GM19193 (cell line): Measurements from ENCODE around the gene IFITM2.

Experiments used
- POLR2A ChIP-seq: IDR thresholded peaks from 4 replicates; pipeline ENCODE4 v1.6.1; 2011; ENCODE audit not compliant: insufficient read depth, insufficient read length; ENCODE audit errors: extremely low read depth

Gene IFITM2

GRCh38 chr11:312092-312816 is 4.6 kb downstream of the IFITM2 start:
- TF ChIP-seq POLR2A = peak; percentile 44

- peak; percentile 29 for TF ChIP-seq POLR2A
These were observed 5.7 kb downstream of the IFITM2 start for GRCh38 chr11:313304-313786.

GRCh38 chr11:313787-314553 is 6.4 kb downstream of the IFITM2 start, which contains the start of gene IFITM1:
Gene IFITM1 (plus strand): TSS chr11:314040. CDS start chr11:314171, 131 bp downstream.
- peak; percentile 97 for TF ChIP-seq POLR2A

- TF ChIP-seq POLR2A = peak; percentile 16
These were observed 7.5 kb downstream of the IFITM2 start for GRCh38 chr11:315051-315481.

GRCh38 chr11:315516-315994 is 7.9 kb downstream of the IFITM2 start:
- peak; percentile 27 for TF ChIP-seq POLR2A

GRCh38 chr11:316031-316701 is 8.6 kb downstream of the IFITM2 start:
- peak; percentile 3 for TF ChIP-seq POLR2A

GRCh38 chr11:316891-317301 is 9.3 kb downstream of the IFITM2 start:
- no peak for TF ChIP-seq POLR2A

- peak; percentile 43 for TF ChIP-seq POLR2A
These were observed 10.2 kb downstream of the IFITM2 start for GRCh38 chr11:317668-318404.

GRCh38 chr11:324156-324555 is 16.5 kb downstream of the IFITM2 start:
- no peak for TF ChIP-seq POLR2A

- no peak for TF ChIP-seq POLR2A
These were observed 18.4 kb downstream of the IFITM2 start for GRCh38 chr11:325796-326591.

GRCh38 chr11:326592-326841 is 18.9 kb downstream of the IFITM2 start:
- no peak for TF ChIP-seq POLR2A

- peak; percentile 53 for TF ChIP-seq POLR2A
These were observed 19.4 kb downstream of the IFITM2 start for GRCh38 chr11:326842-327580.

GRCh38 chr11:327581-327923 is 19.9 kb downstream of the IFITM2 start:
- no peak for TF ChIP-seq POLR2A
